Colon (tissue), 2 donors: ENCODE measurements around the gene ARID1A.
"Not testable (repeated sequence)": the region's sequence is repeated elsewhere in the genome, so short reads cannot be mapped to it uniquely, and the experiment has no call there.

Experiments used
- FAIRE-seq: peaks from 2 replicates; lab custom pipeline; 2012; peaks lifted over from hg19 to GRCh38; lab: Jason Lieb, UNC
- donor health status: control.
- donor health status: control.

ARID1A gene

DNA sequence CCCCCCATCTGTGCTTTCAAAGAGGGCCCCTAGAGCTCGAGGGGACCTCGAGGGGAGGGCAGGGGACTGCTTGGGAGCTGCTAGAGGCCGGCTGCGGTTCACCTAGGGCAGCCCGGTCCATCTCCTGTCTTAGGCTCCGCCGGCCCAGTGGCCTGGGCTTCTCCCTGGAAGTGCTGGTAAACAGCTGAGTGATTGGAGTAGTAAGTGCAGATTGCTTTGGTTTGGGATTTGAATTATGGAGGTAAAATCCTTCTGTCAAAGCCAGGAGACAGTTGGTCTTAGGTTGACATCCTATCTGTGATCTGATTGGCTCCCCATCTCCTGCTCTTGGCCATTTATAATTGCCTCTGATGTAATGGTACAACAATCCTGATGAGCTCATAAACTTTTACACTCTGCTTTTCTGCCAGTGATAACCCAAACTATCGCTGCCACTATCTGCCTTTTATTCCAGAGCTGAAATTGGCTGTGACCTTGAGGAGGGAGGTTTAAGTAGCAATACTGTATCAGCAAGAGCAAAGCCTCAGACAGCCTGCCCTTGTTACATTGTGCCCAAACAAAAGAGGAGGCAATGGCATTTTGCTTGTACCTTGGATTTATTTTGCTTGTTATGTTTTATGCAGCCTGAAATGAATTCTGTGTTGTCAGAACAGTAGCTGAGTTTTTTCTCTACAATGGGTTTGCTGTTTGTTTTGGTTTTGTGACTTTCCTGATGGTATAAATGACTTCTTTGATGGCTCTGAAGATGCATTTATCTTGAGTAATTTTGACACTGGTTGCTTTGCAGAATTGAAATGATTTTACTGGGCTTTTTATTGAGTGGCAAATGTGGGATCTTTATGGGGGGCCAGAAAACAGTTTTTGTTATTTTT lies 2.4 kb downstream of the ARID1A start:
- peak; percentile 88 for FAIRE-seq

DNA sequence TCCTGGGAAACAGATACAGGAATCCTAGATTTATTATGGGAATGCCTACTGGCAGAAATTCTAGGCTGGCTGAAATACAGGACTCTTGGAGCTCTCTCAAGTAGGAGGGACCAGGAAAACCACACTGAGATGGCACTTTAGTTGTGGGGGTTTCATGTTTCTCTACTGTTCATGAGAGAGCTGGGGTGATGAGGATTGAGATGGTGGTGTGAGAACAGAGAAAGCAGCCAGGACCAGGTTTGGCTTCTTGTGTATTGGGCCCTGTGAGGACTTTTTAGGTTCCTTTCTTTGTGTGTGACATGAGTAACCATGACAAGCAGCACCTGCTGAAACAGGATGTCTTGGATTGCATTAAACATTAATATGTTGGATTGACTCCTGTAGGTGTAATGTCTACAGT lies 4.9 kb downstream of the ARID1A start:
- no peak for FAIRE-seq

DNA sequence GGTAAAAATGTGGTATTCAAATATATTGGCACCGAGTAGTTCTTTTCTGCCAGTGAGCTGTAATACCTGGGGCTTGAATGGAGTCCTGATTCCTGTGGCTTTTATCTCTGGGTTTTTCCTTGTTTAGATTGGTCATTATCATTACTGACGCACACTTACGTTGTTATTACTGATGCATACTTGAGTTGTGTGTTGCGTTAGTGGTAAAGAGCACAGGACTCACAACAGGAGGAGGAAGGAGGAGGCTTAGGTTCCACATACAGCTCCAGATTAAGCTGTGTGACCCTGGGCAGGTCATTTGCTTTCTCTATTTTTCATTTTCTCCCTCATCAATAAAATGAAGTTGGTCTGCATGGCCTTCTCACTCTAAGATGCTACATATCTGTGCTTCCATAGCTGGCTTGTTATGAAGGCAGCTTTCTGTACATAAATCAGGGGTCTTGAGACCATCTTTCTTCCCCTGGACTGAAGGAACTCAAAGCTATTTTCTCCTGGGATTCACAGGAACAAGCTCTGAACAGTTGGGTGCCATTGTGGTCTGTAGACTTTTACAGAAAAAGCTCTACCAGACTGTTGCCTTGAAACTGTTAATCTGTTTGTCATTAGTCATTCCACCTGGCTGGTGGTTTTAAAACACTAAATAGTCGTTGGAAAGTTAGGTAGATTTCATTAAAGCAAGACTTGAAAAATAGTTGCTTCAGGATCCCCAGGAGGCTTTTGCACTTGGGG lies 5.6 kb downstream of the ARID1A start:
- no peak for FAIRE-seq

GRCh38 chr1:26701995-26702679 lies 6.3 kb downstream of the ARID1A start:
- FAIRE-seq: no peak

GRCh38 chr1:26702680-26703038 lies 6.8 kb downstream of the ARID1A start:
- FAIRE-seq: no peak

- no peak for FAIRE-seq
Observed at GRCh38 chr1:26703478-26703877, 7.7 kb downstream of the ARID1A start.

GRCh38 chr1:26704629-26705028 lies 8.8 kb downstream of the ARID1A start:
- no peak for FAIRE-seq

DNA sequence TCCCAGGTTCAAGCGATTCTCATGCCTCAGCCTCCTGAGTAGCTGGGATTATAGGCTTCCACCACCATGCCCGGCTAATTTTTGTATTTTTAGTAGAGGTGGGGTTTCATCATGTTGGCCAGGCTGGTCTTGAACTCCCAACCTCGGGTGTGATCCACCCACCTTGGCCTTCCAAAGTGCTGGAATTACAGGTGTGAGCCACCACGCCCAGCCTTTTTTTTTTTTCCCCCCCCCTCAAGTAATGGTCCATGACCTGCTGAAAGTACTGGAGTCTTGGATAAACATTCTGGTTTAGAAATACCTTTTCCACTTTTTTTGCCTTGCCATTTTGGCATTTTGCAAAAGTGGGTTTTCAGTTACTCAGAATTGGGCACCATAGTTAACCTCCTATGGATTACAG lies 9.4 kb downstream of the ARID1A start:
- not testable (repeated sequence) for FAIRE-seq

DNA sequence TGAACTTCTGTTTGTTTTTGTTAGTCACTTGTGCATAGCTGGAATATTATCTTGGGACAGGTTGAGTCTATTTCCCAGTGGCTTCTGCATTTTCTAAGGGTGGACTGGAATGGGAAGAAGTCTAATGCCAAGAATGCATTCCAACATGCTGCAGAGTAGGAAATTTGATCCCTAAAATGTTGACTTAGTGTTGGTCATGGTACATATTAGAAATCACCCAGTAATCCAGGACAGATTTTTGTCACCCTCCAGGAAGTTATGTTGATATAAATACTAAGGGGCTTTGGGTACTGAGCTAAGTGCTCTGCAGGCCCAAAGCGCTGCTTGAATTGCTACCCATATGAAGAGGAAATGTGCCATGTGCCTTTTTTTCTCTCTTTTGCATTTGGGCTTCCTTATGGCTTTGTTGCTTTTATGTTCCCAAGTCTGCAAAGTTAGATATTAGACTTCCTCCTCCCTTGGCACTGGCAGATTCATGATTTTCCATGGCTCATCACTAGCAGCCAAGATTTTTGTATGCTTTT lies 10.0 kb downstream of the ARID1A start:
- FAIRE-seq: no peak

DNA sequence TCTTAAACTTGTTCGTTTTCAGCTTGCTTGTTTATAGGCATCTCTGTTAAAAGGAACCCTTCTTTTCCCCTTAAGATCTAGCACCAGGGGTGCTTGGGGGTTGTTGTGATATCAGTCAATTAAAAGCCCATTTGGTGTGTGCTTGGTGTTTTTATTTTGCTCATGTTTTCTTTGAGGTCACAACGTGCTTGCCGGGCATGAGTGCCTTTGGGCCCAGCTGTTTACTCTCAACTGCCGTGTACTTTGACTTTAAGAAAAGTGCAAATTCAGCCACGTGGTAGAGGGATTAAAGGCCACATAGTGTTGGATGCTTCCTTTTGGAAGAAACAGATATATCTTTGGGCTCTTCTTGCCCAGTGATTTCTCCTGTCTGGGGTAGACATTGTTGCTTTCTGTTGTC lies 10.5 kb downstream of the ARID1A start:
- no peak for FAIRE-seq

DNA sequence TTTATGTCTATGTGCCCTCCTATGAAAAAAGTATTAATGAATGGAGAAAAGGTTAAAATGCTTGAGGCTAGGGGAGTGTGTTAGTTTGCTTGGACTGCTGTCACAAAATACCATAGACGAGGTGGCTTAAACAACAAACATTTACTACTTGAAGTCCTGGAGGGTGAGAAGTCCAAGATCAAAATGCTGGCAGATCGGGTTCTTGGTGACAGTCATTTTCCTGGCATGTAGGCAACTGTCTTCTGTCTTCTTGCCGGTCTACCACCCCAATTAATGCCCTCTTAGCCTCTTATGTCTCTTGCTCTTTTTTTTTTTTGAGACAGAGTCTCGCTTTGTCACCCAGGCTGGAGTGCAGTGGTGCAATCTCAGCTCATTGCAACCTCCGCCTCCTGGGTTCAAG lies 15.0 kb downstream of the ARID1A start:
- FAIRE-seq: no peak

DNA sequence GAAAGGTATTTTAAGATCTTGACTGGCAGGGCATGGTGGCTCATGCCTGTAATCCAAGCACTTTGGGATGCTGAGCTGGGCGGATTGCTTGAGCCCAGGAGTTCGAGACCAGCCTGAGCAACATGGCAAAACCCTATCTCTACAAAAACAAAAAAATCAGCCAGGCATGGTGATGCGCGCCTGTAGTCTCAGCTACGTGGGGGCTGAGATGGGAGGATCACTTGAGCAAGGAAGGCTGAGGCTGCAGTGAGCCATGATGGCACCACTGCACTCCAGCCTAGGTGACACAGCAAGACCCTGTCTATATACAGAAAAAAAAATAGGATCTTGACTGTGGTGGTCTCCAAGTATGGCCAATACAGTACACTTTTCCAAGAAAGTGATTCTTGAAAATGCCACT lies 16.0 kb downstream of the ARID1A start:
- no peak for FAIRE-seq

DNA sequence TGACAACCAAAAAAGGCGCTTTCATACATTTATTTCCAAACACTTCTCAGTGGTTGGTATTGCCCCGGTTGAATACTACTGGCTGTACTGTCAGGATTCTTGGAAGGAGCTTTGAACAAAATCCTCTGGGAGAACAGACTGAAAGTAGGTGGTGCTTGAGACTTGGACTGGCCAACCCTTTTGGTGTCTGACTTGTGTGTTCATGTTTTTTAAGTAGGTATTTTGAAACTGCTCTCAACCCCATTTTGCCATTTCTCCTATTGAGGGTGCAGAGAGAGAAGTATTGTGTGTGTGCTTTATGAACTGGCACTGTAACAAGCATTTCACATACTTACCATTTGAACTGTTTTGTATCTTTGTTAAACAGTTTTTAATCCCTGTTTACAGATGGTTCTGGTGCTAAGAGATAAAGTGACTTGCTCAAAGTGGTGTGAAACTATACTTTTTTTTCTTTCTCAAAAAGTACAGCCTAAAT lies 21.2 kb downstream of the ARID1A start:
- no peak for FAIRE-seq

DNA sequence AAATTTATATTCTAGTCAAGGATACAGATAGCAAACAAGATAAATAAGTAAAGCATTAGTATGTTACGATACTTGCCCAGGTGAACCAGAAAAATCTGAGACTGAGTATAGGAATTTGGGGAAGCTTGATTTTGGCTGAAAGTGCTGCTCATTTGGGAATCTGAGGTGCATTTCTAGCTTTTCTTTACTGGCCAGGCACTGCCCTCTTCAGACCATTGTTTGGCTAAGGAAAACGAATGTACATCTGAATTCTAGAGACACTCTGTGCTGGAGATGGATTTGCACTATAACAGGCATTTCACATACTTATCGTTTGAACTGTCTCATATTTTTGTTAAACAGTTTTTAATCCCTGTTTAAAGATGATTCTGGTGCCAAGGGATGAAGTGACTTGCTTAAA lies 23.4 kb downstream of the ARID1A start:
- no peak for FAIRE-seq

GRCh38 chr1:26721669-26722355 lies 26.0 kb downstream of the ARID1A start:
- no peak for FAIRE-seq

GRCh38 chr1:26723013-26723991 lies 27.5 kb downstream of the ARID1A start:
- no peak for FAIRE-seq

DNA sequence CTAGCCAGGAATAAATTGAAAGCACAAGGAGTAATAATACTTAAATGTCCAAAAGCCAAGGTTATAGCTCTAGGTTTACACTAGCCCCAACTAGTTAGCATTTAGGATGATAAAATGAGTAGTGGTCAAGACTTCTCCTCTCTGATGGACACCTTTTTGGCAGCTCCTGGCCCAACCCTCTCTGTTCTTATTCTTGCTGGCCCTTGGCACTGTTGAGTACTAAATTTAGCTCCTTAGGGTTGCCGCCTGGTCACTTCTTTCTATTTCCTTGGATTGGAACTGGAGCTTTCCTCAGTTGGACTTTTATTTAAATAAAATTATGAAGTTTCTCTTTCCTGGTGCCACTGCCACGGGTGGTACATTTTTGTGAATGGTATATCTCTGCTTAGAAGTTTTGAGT lies 28.3 kb downstream of the ARID1A start:
- FAIRE-seq: no peak

DNA sequence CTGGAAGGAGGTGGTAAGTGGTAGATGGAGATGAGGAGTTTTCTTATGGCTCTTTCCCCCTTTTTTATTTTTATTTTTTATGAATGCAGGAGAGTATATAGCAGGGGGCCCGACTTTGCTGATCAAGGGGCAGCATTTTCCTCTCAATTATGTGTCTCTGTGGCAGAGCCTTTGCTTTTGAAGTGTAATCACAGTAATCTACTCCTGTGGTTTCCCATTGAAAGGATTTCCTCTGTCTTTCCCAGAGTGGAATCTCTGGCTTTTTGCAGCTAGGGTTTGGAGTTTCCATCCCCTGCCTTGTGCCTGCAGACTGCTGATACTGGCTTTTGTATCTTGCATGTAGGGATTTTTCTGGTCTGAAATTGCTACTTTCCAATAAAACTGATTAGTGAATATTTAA lies 29.1 kb downstream of the ARID1A start:
- no peak for FAIRE-seq

GRCh38 chr1:26725904-26726303 lies 30.1 kb downstream of the ARID1A start:
- FAIRE-seq: not testable (repeated sequence)

DNA sequence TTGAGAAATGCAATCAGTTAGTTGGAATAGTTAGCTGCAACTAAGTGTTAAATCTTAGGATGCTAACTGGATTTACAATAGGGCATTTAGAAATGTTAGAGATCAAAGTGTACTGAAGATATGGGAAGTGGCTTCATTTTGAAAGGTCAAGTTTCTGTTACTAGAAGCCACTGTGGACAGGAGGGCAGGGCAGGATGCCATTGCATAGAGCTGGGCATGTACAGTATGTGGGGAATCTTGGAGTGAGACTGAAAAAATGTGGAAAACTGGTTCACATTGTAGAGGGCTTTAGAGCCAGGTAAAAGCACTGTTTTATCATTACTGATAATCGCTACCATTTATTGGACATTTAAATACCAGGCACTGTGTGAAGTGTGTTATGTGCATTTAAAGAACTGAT lies 31.0 kb downstream of the ARID1A start:
- no peak for FAIRE-seq

DNA sequence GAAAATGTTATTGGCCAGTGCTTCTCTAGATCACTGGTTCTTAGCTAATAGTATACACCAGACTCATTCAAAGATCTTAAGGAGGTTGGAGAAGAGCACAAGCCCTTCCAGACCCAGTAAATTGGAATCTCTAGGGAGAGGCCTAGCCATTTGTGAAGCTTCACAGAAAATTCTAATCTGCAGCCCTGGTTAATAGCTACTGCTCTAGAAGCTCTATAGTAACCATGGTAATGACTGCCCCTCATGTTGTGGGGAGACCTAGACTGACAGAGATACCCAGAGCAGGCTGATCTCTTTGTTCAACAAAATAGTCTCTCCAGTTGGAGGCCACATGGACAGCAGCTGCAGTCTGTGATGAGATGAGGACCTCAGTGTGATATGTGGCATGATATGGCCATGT lies 31.7 kb downstream of the ARID1A start:
- FAIRE-seq: no peak
